Activated CD4-positive, alpha-beta memory T cell treated with anti-CD3 and anti-CD28 coated beads, Interleukin-2, amount 10 ng/mL, durations not matched to agents 7 days and 5 days (primary cell): Measurements from ENCODE around the gene TARBP1. TPM values are rescaled to one million over a fixed set of nuclear protein-coding genes. Genes with fewer than 3 reads are reported as not detected.

Experiments
- CTCF ChIA-PET: fragments of 350-600 bp; sonication (Branson Sonifier 250); formaldehyde crosslinking; loops from one replicate; lab custom pipeline; 2021; ENCODE audit warnings: antibody characterized with exemption, inconsistent platforms; lab: Charles Lee
- POLR2A ChIA-PET: fragments of 350-600 bp; sonication (Branson Sonifier 250); formaldehyde crosslinking; loops from one replicate; lab custom pipeline; 2021; ENCODE audit warnings: antibody characterized with exemption; lab: Charles Lee
- DNase-seq: peaks from one replicate; pipeline ENCODE4 v3.0.0-alpha.2; 2020
- H3K27ac Mint-ChIP-seq: one replicate; pipeline ENCODE4 v1.8.0; 2021; ENCODE audit warnings: mild to moderate bottlenecking, mixed read lengths
- H3K27me3 Mint-ChIP-seq: one replicate; pipeline ENCODE4 v1.8.0; 2021; ENCODE audit warnings: mixed read lengths
- H3K36me3 Mint-ChIP-seq: one replicate; pipeline ENCODE4 v1.8.0; 2021; ENCODE audit warnings: low read depth, mixed read lengths
- H3K4me1 Mint-ChIP-seq: one replicate; pipeline ENCODE4 v1.8.0; 2021; ENCODE audit warnings: mixed read lengths
- H3K4me3 Mint-ChIP-seq: one replicate; pipeline ENCODE4 v1.8.0; 2021; ENCODE audit warnings: mild to moderate bottlenecking, mixed read lengths
- H3K9me3 Mint-ChIP-seq: one replicate; pipeline ENCODE4 v1.8.0; 2021; ENCODE audit warnings: mixed read lengths
- total RNA-seq, 2 experiments: library from RNA; stranded (reverse); gene quantifications; one replicate each; pipeline ENCODE4 v1.2.3, GENCODE V29; 2021

Gene TARBP1
- total RNA-seq, 2 experiments from 2014 or later: 24.8 to 25.0 TPM

GRCh38 chr1:234438579-234438978, 40.4 kb downstream of the TARBP1 start:
- Mint-ChIP-seq H3K4me1 (peaks cover 3% of the 10 kb centered on the region), H3K27me3 (no peaks in the 10 kb centered on the region), H3K27ac (no peak overlapping the region), H3K9me3 (peaks cover 10% of the 10 kb centered on the region), H3K4me3 (no peak overlapping the region), H3K36me3 (peaks cover 68% of the 10 kb centered on the region)
- ChIA-PET POLR2A (no interaction called here), CTCF (no interaction called here)
- DNase-seq: no peak

- no peak for DNase-seq
- H3K27me3 Mint-ChIP-seq: no peaks in the 10 kb centered on the region
- H3K27ac Mint-ChIP-seq: no peak overlapping the region
- peaks cover 67% of the 10 kb centered on the region for H3K36me3 Mint-ChIP-seq
- H3K4me1 Mint-ChIP-seq: peaks cover 7% of the 10 kb centered on the region
- no peak overlapping the region for H3K4me3 Mint-ChIP-seq
- H3K9me3 Mint-ChIP-seq: peaks cover 10% of the 10 kb centered on the region
- ChIA-PET CTCF (interaction anchor here (1.6 kb wide), 2 partner anchors 28 to 128 kb away, joined by 4 to 5 read pairs; no protein-coding TSS in a partner anchor), POLR2A (interaction anchor here (0.9 to 1.7 kb wide), 2 partner anchors 15 to 40 kb away, joined by 4 to 5 read pairs; no protein-coding TSS in a partner anchor)
These were observed 41.4 kb downstream of the TARBP1 start for GRCh38 chr1:234437423-234438171.

- Mint-ChIP-seq H3K27me3 (no peaks in the 10 kb centered on the region), H3K9me3 (peaks cover 10% of the 10 kb centered on the region), H3K4me3 (no peak overlapping the region), H3K27ac (no peak overlapping the region), H3K4me1 (peaks cover 9% of the 10 kb centered on the region), H3K36me3 (peaks cover 57% of the 10 kb centered on the region)
- ChIA-PET POLR2A (no interaction called here), CTCF (interaction anchor here (1.6 kb wide), 1 partner anchor 26 kb away, joined by 4 read pairs; no protein-coding TSS in a partner anchor)
- no peak for DNase-seq
These were observed 43.4 kb downstream of the TARBP1 start for GRCh38 chr1:234435620-234436019.

GRCh38 chr1:234434706-234435105, 44.3 kb downstream of the TARBP1 start:
- ChIA-PET POLR2A (no interaction called here), CTCF (no interaction called here)
- Mint-ChIP-seq H3K4me3 (no peak overlapping the region), H3K27me3 (no peaks in the 10 kb centered on the region), H3K4me1 (peaks cover 17% of the 10 kb centered on the region), H3K27ac (no peak overlapping the region), H3K36me3 (peaks cover 55% of the 10 kb centered on the region), H3K9me3 (peaks cover 2% of the 10 kb centered on the region)
- no peak for DNase-seq

GRCh38 chr1:234433563-234434285, 45.3 kb downstream of the TARBP1 start:
- H3K36me3 Mint-ChIP-seq: peaks cover 56% of the 10 kb centered on the region
- CTCF ChIA-PET: no interaction called here

GRCh38 chr1:234431255-234431654, 47.7 kb downstream of the TARBP1 start:
- CTCF ChIA-PET: no interaction called here
- H3K4me3 Mint-ChIP-seq: no peak overlapping the region
- H3K27me3 Mint-ChIP-seq: no peaks in the 10 kb centered on the region
- H3K4me1 Mint-ChIP-seq: peaks cover 25% of the 10 kb centered on the region
- peaks cover 47% of the 10 kb centered on the region for H3K36me3 Mint-ChIP-seq
- no peak overlapping the region for H3K27ac Mint-ChIP-seq
- POLR2A ChIA-PET: no interaction called here
- H3K9me3 Mint-ChIP-seq: no peaks in the 10 kb centered on the region
- DNase-seq: no peak

More at GRCh38 chr1:234433563-234434285, 45.3 kb downstream of the TARBP1 start:
- POLR2A ChIA-PET: interaction anchor here (0.6 kb wide), 1 partner anchor 648 kb away, joined by 3 read pairs; no protein-coding TSS in a partner anchor
- H3K4me1 Mint-ChIP-seq: peaks cover 25% of the 10 kb centered on the region
- H3K27ac Mint-ChIP-seq: no peak overlapping the region
- no peaks in the 10 kb centered on the region for H3K9me3 Mint-ChIP-seq
- no peak for DNase-seq
- no peak overlapping the region for H3K4me3 Mint-ChIP-seq
- no peaks in the 10 kb centered on the region for H3K27me3 Mint-ChIP-seq

- CTCF ChIA-PET: no interaction called here
- no peak overlapping the region for H3K27ac Mint-ChIP-seq
- peaks cover 47% of the 10 kb centered on the region for H3K36me3 Mint-ChIP-seq
These were observed 48.3 kb downstream of the TARBP1 start for GRCh38 chr1:234430691-234431090.

GRCh38 chr1:234429434-234429806, 49.6 kb downstream of the TARBP1 start:
- Mint-ChIP-seq H3K4me3 (no peak overlapping the region), H3K36me3 (peaks cover 39% of the 10 kb centered on the region), H3K9me3 (no peaks in the 10 kb centered on the region), H3K4me1 (peaks cover 25% of the 10 kb centered on the region), H3K27ac (no peak overlapping the region), H3K27me3 (no peaks in the 10 kb centered on the region)
- POLR2A ChIA-PET: no interaction called here
- CTCF ChIA-PET: interaction anchor here (1.4 kb wide), 1 partner anchor 655 kb away, joined by 3 read pairs; no protein-coding TSS in a partner anchor
- DNase-seq: no peak

More at GRCh38 chr1:234430691-234431090, 48.3 kb downstream of the TARBP1 start:
- POLR2A ChIA-PET: no interaction called here
- Mint-ChIP-seq H3K9me3 (no peaks in the 10 kb centered on the region), H3K27me3 (no peaks in the 10 kb centered on the region), H3K4me3 (no peak overlapping the region), H3K4me1 (peaks cover 25% of the 10 kb centered on the region)
- no peak for DNase-seq

- no peaks in the 10 kb centered on the region for H3K27me3 Mint-ChIP-seq
- H3K4me1 Mint-ChIP-seq: peaks cover 18% of the 10 kb centered on the region
- H3K4me3 Mint-ChIP-seq: no peak overlapping the region
- DNase-seq: no peak
- ChIA-PET POLR2A (no interaction called here), CTCF (interaction anchor here (0.5 kb wide), 1 partner anchor 972 kb away, joined by 3 read pairs; no protein-coding TSS in a partner anchor)
- no peaks in the 10 kb centered on the region for H3K9me3 Mint-ChIP-seq
- H3K36me3 Mint-ChIP-seq: peaks cover 38% of the 10 kb centered on the region
- H3K27ac Mint-ChIP-seq: no peak overlapping the region
These were observed 50.9 kb downstream of the TARBP1 start for GRCh38 chr1:234427950-234428646.

GRCh38 chr1:234413990-234414389, 65.0 kb downstream of the TARBP1 start:
- H3K9me3 Mint-ChIP-seq: no peaks in the 10 kb centered on the region
- H3K27me3 Mint-ChIP-seq: no peaks in the 10 kb centered on the region
- H3K4me1 Mint-ChIP-seq: peaks cover 8% of the 10 kb centered on the region
- DNase-seq: no peak
- H3K4me3 Mint-ChIP-seq: no peak overlapping the region
- POLR2A ChIA-PET: no interaction called here
- no peak overlapping the region for H3K27ac Mint-ChIP-seq
- peaks cover 24% of the 10 kb centered on the region for H3K36me3 Mint-ChIP-seq
- CTCF ChIA-PET: no interaction called here

- no peak overlapping the region for H3K27ac Mint-ChIP-seq
- CTCF ChIA-PET: no interaction called here
These were observed 65.5 kb downstream of the TARBP1 start for GRCh38 chr1:234413485-234413884.

GRCh38 chr1:234412830-234413229, 66.1 kb downstream of the TARBP1 start:
- DNase-seq: no peak
- Mint-ChIP-seq H3K4me1 (peaks cover 16% of the 10 kb centered on the region), H3K27ac (no peak overlapping the region), H3K4me3 (no peak overlapping the region), H3K27me3 (no peaks in the 10 kb centered on the region), H3K36me3 (peaks cover 24% of the 10 kb centered on the region), H3K9me3 (no peaks in the 10 kb centered on the region)
- CTCF ChIA-PET: no interaction called here
- POLR2A ChIA-PET: interaction anchor here (1.0 kb wide), 1 partner anchor 39 kb away, joined by 3 read pairs; no protein-coding TSS in a partner anchor

More at GRCh38 chr1:234413485-234413884, 65.5 kb downstream of the TARBP1 start:
- Mint-ChIP-seq H3K9me3 (no peaks in the 10 kb centered on the region), H3K27me3 (no peaks in the 10 kb centered on the region), H3K4me3 (no peak overlapping the region), H3K36me3 (peaks cover 24% of the 10 kb centered on the region), H3K4me1 (peaks cover 12% of the 10 kb centered on the region)
- POLR2A ChIA-PET: interaction anchor here (1.0 kb wide), 1 partner anchor 40 kb away, joined by 3 read pairs; no protein-coding TSS in a partner anchor
- no peak for DNase-seq
